KOPT-K1 (cell line): ENCODE data around the gene BMP8A.

Experiments used
- H3K27ac ChIP-seq: fragments of 200-600 bp; sonication (generic); 2 replicates; pipeline ENCODE4 v1.5.1; 2016; ENCODE audit warnings: antibody characterized with exemption, mild to moderate bottlenecking, low read depth, low read length; ENCODE audit not compliant: poor library complexity, severe bottlenecking
- H3K36me3 ChIP-seq: fragments of 200-600 bp; sonication (generic); 2 replicates; pipeline ENCODE4 v1.5.1; 2017; ENCODE audit warnings: antibody characterized with exemption, mild to moderate bottlenecking, low read length, moderate library complexity; ENCODE audit not compliant: insufficient read depth
- H3K9me3 ChIP-seq: fragments of 200-600 bp; sonication (generic); 2 replicates; pipeline ENCODE4 v1.5.1; 2017; ENCODE audit warnings: antibody characterized with exemption, low read length, mild to moderate bottlenecking; ENCODE audit not compliant: insufficient read depth, poor library complexity, severe bottlenecking

The BMP8A gene

GRCh38 chr1:39561279-39561678 is 69.8 kb downstream of the BMP8A start:
- H3K9me3 ChIP-seq: no peaks in the 10 kb centered on the region
- no peak overlapping the region for H3K27ac ChIP-seq
- H3K36me3 ChIP-seq: peaks cover 76% of the 10 kb centered on the region

- H3K27ac ChIP-seq: no peak overlapping the region
- H3K36me3 ChIP-seq: peaks cover 92% of the 10 kb centered on the region
- no peaks in the 10 kb centered on the region for H3K9me3 ChIP-seq
Observed at GRCh38 chr1:39562886-39563285, 71.5 kb downstream of the BMP8A start.

- no peak overlapping the region for H3K27ac ChIP-seq
- H3K36me3 ChIP-seq: peaks cover 100% of the 10 kb centered on the region
- no peaks in the 10 kb centered on the region for H3K9me3 ChIP-seq
Observed at GRCh38 chr1:39563669-39564068, 72.2 kb downstream of the BMP8A start.

- Histone ChIP-seq H3K9me3 (no peaks in the 10 kb centered on the region), H3K36me3 (peaks cover 100% of the 10 kb centered on the region), H3K27ac (no peak overlapping the region)
Observed at GRCh38 chr1:39564340-39564739, 72.9 kb downstream of the BMP8A start.

GRCh38 chr1:39564941-39565340 is 73.5 kb downstream of the BMP8A start:
- Histone ChIP-seq H3K27ac (no peak overlapping the region), H3K36me3 (peaks cover 100% of the 10 kb centered on the region), H3K9me3 (no peaks in the 10 kb centered on the region)

GRCh38 chr1:39566441-39567137 is 75.2 kb downstream of the BMP8A start:
- Histone ChIP-seq H3K36me3 (peaks cover 100% of the 10 kb centered on the region), H3K27ac (no peak overlapping the region), H3K9me3 (no peaks in the 10 kb centered on the region)

- H3K27ac ChIP-seq: no peak overlapping the region
- H3K36me3 ChIP-seq: peaks cover 100% of the 10 kb centered on the region
- no peaks in the 10 kb centered on the region for H3K9me3 ChIP-seq
Observed at GRCh38 chr1:39567302-39567701, 75.9 kb downstream of the BMP8A start.

GRCh38 chr1:39568208-39568607 is 76.8 kb downstream of the BMP8A start:
- Histone ChIP-seq H3K36me3 (peaks cover 100% of the 10 kb centered on the region), H3K27ac (no peak overlapping the region), H3K9me3 (no peaks in the 10 kb centered on the region)

- H3K9me3 ChIP-seq: no peaks in the 10 kb centered on the region
- H3K36me3 ChIP-seq: peaks cover 100% of the 10 kb centered on the region
- no peak overlapping the region for H3K27ac ChIP-seq
Observed at GRCh38 chr1:39569034-39569433, 77.6 kb downstream of the BMP8A start.

GRCh38 chr1:39570477-39571177 is 79.2 kb downstream of the BMP8A start:
- Histone ChIP-seq H3K27ac (no peak overlapping the region), H3K36me3 (peaks cover 100% of the 10 kb centered on the region), H3K9me3 (no peaks in the 10 kb centered on the region)

- Histone ChIP-seq H3K36me3 (peaks cover 95% of the 10 kb centered on the region), H3K27ac (no peak overlapping the region), H3K9me3 (no peaks in the 10 kb centered on the region)
Observed at GRCh38 chr1:39571178-39571483, 79.7 kb downstream of the BMP8A start.

GRCh38 chr1:39572379-39573096 is 81.1 kb downstream of the BMP8A start:
- Histone ChIP-seq H3K27ac (no peak overlapping the region), H3K9me3 (no peaks in the 10 kb centered on the region), H3K36me3 (peaks cover 81% of the 10 kb centered on the region)

GRCh38 chr1:39573097-39573465 is 81.6 kb downstream of the BMP8A start:
- Histone ChIP-seq H3K36me3 (peaks cover 75% of the 10 kb centered on the region), H3K9me3 (no peaks in the 10 kb centered on the region), H3K27ac (no peak overlapping the region)

- Histone ChIP-seq H3K36me3 (peaks cover 66% of the 10 kb centered on the region), H3K9me3 (no peaks in the 10 kb centered on the region), H3K27ac (peak overlapping the region; percentile 82)
Observed at GRCh38 chr1:39573736-39574624, 82.5 kb downstream of the BMP8A start.

GRCh38 chr1:39574646-39575045 is 83.2 kb downstream of the BMP8A start:
- H3K36me3 ChIP-seq: peaks cover 60% of the 10 kb centered on the region
- no peaks in the 10 kb centered on the region for H3K9me3 ChIP-seq
- peak overlapping the region; percentile 82 for H3K27ac ChIP-seq
